Activated naive CD4-positive, alpha-beta T cell (primary cell): ENCODE data around the gene SPATA9.
"Not testable (repeated sequence)": the region's sequence is repeated elsewhere in the genome, so short reads cannot be mapped to it uniquely, and the experiment has no call there.

Experiments
- DNase-seq, 4 experiments: peaks; one replicate each; lab custom pipeline; 2025; lab: John Stamatoyannopoulos, UW

The SPATA9 gene

GRCh38 chr5:95717439-95717838 is 34.6 kb upstream of the SPATA9 start:
- DNase-seq: no peak

DNA sequence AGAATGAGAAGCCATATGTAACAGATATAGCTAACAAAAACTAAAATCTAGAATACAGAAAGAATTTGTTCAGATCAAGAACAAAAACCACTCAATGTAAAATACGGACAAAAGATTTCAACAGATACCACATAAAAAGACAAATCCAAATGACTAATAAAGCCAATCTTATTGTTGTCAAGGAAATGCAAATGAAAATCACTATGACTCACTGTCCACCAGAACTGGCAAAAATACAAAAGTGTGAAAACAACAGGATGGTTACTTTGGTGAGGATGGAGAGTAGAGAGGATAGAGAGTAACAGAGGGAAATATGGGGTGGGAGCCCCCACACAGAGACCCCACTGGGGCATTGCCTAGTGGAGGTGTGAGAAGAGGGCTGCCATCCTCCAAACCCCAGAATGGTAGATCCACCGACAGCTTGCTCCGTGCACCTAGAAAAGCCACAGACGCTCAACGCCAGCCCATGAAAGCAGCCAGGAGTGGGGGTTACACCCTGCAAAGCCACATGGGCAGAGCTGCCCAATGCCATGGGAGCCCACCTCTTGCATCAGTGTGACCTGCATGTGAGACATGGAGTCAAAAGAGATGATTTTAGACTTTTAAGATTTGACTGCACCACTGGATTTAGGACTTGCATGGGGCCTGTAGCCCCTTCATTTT is 33.1 kb upstream of the SPATA9 start:
- DNase-seq: no peak

GRCh38 chr5:95713960-95714710 is 31.3 kb upstream of the SPATA9 start:
- no peak for DNase-seq

- DNase-seq: not testable (repeated sequence)
These were observed 30.5 kb upstream of the SPATA9 start for GRCh38 chr5:95713246-95713645.

- no peak for DNase-seq
These were observed 29.7 kb upstream of the SPATA9 start for GRCh38 chr5:95712347-95712958.

- no peak for DNase-seq
These were observed 28.9 kb upstream of the SPATA9 start for GRCh38 chr5:95711501-95712346.

DNA sequence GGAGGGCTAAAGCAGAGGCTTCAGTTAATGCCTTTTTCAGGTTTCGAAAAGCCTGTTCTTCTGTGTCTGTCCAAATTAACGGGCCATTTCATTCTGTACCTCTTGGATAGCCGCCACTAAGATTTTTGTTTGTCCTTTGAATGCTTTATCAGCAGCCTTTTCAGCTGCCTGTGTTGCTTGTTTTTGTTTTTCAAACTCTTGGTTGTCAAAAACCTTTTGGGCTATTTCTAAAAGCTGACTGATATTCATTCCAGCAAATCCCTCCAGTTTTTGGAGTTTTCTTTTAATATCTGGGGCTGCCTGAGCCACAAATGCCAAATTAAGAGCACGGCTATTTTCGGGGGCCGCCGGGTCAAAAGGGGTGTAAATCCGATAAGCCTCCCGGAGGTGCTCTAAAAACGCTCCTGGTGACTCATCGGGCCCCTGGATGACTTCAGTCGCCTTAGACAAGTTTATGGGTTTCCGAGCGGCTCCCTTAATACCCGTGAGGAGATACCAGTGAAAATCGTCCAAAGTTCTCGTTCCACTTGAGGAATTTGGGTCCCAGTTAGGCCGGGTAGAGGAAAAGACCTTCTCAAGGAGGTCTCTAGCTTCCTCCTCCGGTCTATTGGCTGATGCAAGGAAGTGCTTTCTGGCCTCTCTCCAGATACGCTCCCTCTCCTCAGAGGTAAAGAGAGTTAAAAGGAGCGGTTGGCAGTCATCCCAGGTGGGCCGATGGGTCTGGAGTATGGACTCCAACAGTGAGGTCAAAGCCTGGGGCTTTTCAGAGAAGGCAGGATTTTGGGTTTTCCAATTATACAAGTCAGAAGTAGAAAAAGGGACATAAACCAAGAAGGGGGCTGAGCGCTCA is 28.1 kb upstream of the SPATA9 start:
- not testable (repeated sequence) for DNase-seq

GRCh38 chr5:95709967-95710650 is 27.3 kb upstream of the SPATA9 start:
- DNase-seq: no peak

- no peak for DNase-seq
These were observed 26.1 kb upstream of the SPATA9 start for GRCh38 chr5:95708876-95709275.

GRCh38 chr5:95707534-95708188 is 24.9 kb upstream of the SPATA9 start:
- not testable (repeated sequence) for DNase-seq

- no peak for DNase-seq
These were observed 24.3 kb upstream of the SPATA9 start for GRCh38 chr5:95707055-95707454.

DNA sequence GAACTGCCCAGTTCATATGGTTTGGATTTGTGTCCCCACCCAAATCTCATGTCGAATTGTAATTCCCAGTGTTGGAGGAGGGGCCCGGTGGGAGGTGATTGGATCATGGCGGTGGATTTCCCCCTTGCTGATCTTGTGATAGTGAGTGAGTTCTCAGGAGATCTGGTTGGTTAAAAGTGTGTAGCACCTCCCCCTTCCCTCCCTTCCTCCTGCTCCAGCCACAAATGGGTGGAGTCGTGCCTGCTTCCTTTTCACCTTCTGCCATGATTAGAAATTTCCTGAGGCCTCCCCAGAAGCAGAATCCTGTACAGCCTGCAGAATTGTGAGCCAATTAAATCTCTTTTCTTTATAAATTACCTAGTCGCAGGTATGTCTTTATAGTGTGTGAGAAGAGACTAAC is 23.4 kb upstream of the SPATA9 start:
- not testable (repeated sequence) for DNase-seq

- no peak for DNase-seq
These were observed 21.4 kb upstream of the SPATA9 start for GRCh38 chr5:95704150-95704549.

DNA sequence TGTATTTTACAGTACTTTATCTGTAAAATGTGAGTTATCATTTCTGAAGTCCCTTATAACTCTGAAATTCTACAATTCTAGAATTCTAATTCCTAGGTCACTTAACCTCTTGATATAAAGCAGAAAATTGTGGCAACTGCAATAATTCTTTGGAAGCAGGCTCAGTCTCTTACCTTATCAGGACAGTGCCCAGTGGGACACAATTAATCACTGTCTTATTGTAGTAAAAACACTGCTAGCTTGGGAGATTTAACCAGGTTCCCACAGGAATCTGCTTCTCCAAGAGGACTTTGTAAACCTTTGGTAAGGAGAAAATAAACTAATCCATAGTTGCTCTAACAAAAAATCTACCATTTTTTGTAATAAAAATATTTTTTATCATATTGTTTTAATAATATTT is 18.3 kb upstream of the SPATA9 start:
- DNase-seq: no peak

GRCh38 chr5:95699337-95699736 is 16.5 kb upstream of the SPATA9 start:
- no peak for DNase-seq

GRCh38 chr5:95697781-95698681 is 15.2 kb upstream of the SPATA9 start:
- no peak for DNase-seq

DNA sequence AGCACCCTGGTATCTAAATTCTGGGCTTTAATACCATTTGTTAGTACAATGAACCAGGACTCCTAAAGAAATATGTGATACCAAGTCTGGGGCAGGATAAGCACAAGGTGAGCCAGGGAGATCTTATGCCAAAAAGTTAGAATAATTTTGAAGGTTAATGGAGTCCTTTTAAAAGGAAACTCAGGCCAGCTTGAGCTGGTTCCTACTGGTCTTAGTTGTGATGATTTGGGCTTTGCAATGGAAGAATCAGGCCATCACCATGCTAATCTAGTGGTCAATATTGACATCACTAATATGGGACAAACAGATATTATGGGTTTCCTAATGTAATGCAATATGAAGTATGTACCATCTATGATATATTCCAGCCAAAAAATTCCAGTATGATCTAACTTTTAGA is 7.5 kb upstream of the SPATA9 start:
- no peak for DNase-seq

DNA sequence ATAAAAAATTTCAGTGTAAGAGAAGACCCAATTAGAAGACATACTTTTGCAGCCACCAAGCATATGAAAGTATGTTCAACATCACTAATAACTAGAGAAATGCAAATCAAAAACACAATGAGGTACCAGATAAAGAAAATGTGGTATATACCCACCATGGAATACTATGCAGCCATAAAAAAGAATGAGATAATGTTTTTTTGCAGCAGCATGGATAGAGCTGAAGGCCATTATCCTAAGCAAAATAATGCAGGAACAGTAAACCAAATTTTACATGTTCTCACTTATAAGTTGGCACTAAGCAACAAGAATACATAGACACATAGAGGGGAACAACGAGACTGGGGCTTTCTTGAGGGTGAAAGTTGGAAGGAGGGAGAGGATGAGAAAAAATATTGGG is 6.9 kb upstream of the SPATA9 start:
- DNase-seq: no peak

DNA sequence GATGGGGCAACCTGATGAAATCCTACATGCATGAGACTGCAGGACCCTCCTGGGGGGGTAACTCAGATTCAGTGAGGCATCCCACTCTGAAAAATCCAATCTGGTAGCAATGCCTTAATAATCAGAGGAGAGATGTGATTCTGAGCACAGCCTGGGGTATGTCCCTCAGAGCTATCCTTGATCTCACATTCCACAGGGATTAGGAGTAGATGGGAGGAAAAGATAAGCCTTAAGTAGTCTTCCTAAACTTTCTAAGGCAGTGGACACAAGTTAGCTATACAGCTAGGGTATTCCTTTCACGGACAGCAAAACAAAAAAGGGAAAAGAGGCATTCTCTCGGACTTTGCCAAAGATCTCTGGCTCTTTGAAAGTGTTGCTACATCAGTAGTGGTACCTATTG is 3.9 kb upstream of the SPATA9 start:
- no peak for DNase-seq
